ENCODE data around the gene SPIN1.

SPIN1 gene

DNA sequence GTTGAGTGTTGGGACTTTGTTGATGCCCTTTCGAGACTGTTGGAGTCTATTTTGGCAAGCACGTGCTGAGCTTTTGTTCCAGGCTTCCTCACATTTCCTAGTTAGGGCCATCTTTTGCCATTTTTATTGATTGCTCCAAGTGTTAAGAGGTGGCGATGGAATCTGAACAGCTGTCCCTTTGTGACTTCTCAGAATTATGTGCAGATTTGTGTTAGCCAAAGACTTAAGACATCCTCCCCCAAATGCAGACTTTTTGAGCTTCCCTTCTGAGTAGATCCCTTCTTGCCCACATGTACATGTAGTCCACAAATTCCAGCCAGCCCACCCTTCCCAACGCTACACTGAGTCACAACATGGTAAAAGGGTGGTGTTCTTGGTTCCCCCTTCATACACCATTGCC lies 59.2 kb downstream of the SPIN1 start:
- DNase-seq, result no peak
- Histone ChIP-seq H3K4me3 (ENCODE audit: low read depth in 1 of 2, low read length in 2 of 2) (no peak overlapping the region), H4K20me1 (ENCODE audit: insufficient read depth, low read length) (peaks cover 36% of the 10 kb centered on the region), H3K4me2 (ENCODE audit: insufficient read depth, low read length) (no peak overlapping the region), H3K4me1 (ENCODE audit: insufficient read depth, low read length) (peaks cover 30% of the 10 kb centered on the region), H3K79me2 (ENCODE audit: insufficient read depth, low read length) (peaks cover 62% of the 10 kb centered on the region), H3K27me3 (ENCODE audit: insufficient read depth, low read length, poor library complexity) (no peaks in the 10 kb centered on the region), H3K27ac (ENCODE audit: low read length) (0 out of 2 replicates have a peak overlapping the region, but pooled peaks have one; percentile 1), H3K36me3 (ENCODE audit: insufficient read depth, low read length) (peaks cover 30% of the 10 kb centered on the region), H3K9ac (ENCODE audit: low read depth, low read length) (no peak overlapping the region), H2AFZ (ENCODE audit: low read depth, low read length) (no peak overlapping the region), H3K9me3 (ENCODE audit: insufficient read depth, low read length, severe bottlenecking) (no peaks in the 10 kb centered on the region)
- TF ChIP-seq, protein P1, sequence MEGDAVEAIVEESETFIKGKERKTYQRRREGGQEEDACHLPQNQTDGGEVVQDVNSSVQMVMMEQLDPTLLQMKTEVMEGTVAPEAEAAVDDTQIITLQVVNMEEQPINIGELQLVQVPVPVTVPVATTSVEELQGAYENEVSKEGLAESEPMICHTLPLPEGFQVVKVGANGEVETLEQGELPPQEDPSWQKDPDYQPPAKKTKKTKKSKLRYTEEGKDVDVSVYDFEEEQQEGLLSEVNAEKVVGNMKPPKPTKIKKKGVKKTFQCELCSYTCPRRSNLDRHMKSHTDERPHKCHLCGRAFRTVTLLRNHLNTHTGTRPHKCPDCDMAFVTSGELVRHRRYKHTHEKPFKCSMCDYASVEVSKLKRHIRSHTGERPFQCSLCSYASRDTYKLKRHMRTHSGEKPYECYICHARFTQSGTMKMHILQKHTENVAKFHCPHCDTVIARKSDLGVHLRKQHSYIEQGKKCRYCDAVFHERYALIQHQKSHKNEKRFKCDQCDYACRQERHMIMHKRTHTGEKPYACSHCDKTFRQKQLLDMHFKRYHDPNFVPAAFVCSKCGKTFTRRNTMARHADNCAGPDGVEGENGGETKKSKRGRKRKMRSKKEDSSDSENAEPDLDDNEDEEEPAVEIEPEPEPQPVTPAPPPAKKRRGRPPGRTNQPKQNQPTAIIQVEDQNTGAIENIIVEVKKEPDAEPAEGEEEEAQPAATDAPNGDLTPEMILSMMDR (IDR thresholded peaks at IDR 0.05; ENCODE audit: borderline replicate concordance, extremely low read depth, low read length, poor library complexity, severe bottlenecking), result no peak
- TF ChIP-seq EZH2 (IDR thresholded peaks at IDR 0.05; ENCODE audit: borderline replicate concordance, low read depth, low read length, severe bottlenecking), result no peak
- ATAC-seq (ENCODE audit: insufficient read depth, low read depth), result no peak

DNA sequence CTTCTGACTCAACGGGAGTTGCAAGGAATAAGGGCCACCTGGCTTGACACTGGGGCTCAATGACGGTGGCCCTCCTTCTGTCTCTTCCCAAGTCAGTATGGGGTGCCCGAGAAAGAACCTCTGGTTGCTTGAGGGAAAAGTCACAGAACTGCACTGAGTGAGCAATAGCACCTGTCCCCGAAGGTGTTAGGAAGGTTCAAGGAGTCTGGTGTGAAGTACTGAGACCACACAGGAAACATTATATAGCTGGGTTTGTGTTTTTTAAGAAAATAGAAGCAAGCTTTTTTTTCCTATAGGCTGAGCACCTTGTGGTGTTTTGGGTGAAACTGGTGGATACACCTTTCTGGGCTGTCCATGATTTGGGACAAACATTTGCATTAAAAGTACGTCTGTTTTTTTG lies 62.9 kb downstream of the SPIN1 start:
- no peak for TF ChIP-seq EZH2 (IDR thresholded peaks at IDR 0.05; ENCODE audit: borderline replicate concordance, low read depth, low read length, severe bottlenecking)
- TF ChIP-seq, protein P1 (IDR thresholded peaks at IDR 0.05; ENCODE audit: borderline replicate concordance, extremely low read depth, low read length, poor library complexity, severe bottlenecking), result no peak
- DNase-seq, result no peak
- Histone ChIP-seq H3K4me2 (ENCODE audit: insufficient read depth, low read length) (no peak overlapping the region), H2AFZ (ENCODE audit: low read depth, low read length) (no peak overlapping the region), H3K36me3 (ENCODE audit: insufficient read depth, low read length) (peaks cover 39% of the 10 kb centered on the region), H3K79me2 (ENCODE audit: insufficient read depth, low read length) (peaks cover 33% of the 10 kb centered on the region), H4K20me1 (ENCODE audit: insufficient read depth, low read length) (peaks cover 22% of the 10 kb centered on the region), H3K9ac (ENCODE audit: low read depth, low read length) (no peak overlapping the region), H3K27ac (ENCODE audit: low read length) (no peak overlapping the region), H3K4me3 (ENCODE audit: low read depth in 1 of 2, low read length in 2 of 2) (no peak overlapping the region), H3K4me1 (ENCODE audit: insufficient read depth, low read length) (peaks cover 21% of the 10 kb centered on the region), H3K9me3 (ENCODE audit: insufficient read depth, low read length, severe bottlenecking) (no peaks in the 10 kb centered on the region), H3K27me3 (ENCODE audit: insufficient read depth, low read length, poor library complexity) (no peaks in the 10 kb centered on the region)
- ATAC-seq (ENCODE audit: insufficient read depth, low read depth), result no peak

DNA sequence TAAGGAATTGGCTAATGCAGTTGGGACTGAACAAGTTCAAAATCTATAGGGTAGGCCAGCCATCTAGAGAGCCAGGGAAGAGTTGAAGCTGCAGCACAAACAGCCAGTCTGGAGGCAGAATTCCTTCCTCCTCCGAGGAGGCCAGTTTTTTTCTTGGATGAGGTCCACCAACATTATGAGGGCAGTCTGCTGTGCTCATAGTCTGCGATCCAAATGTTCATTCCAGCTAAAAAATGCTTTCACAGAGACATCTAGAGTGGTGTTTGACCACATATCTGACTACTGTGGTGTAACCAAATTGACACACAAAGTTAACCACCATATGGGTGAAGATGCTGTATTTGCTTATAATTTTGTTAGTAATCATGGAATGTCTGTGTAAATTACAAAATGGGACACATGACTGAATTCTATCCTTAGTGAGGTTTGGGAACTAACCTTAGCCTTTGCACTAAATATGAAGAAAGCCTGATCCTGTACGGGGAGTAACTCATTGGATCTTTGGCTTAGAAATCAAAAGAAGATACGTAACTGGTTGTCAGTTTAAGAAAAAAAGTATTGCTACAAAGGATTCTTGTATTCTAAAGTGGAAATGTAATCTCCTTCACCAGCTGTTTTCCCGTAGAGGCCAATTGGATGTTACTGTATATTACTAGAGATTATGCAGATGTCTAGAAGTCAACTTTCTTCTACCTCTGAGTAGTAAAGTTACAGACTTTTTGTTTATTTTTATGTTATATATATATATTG lies 70.6 kb downstream of the SPIN1 start:
- DNase-seq (no peak), ATAC-seq (ENCODE audit: insufficient read depth, low read depth) (no peak)
- no peak for TF ChIP-seq EZH2 (IDR thresholded peaks at IDR 0.05; ENCODE audit: borderline replicate concordance, low read depth, low read length, severe bottlenecking)
- TF ChIP-seq, protein P1 (IDR thresholded peaks at IDR 0.05; ENCODE audit: borderline replicate concordance, extremely low read depth, low read length, poor library complexity, severe bottlenecking), result no peak
- Histone ChIP-seq H3K27me3 (ENCODE audit: insufficient read depth, low read length, poor library complexity) (no peaks in the 10 kb centered on the region), H2AFZ (ENCODE audit: low read depth, low read length) (no peak overlapping the region), H3K79me2 (ENCODE audit: insufficient read depth, low read length) (peaks cover 14% of the 10 kb centered on the region; the same call in 1 of the 2 replicates), H3K9me3 (ENCODE audit: insufficient read depth, low read length, severe bottlenecking) (no peaks in the 10 kb centered on the region), H3K4me1 (ENCODE audit: insufficient read depth, low read length) (no peaks in the 10 kb centered on the region), H3K36me3 (ENCODE audit: insufficient read depth, low read length) (peaks cover 23% of the 10 kb centered on the region; the same call in 1 of the 2 replicates), H4K20me1 (ENCODE audit: insufficient read depth, low read length) (peaks cover 5% of the 10 kb centered on the region; the same call in 1 of the 2 replicates), H3K27ac (ENCODE audit: low read length) (no peak overlapping the region), H3K9ac (ENCODE audit: low read depth, low read length) (no peak overlapping the region), H3K4me2 (ENCODE audit: insufficient read depth, low read length) (no peak overlapping the region), H3K4me3 (ENCODE audit: low read depth in 1 of 2, low read length in 2 of 2) (no peak overlapping the region)
